ENCODE data around the gene NXT1.
A peak's percentile ranks its signal among the peaks of the same experiment; 100 is the strongest.
"Not testable (repeated sequence)": the region's sequence is repeated elsewhere in the genome, so short reads cannot be mapped to it uniquely, and the experiment has no call there.

Gene NXT1

DNA sequence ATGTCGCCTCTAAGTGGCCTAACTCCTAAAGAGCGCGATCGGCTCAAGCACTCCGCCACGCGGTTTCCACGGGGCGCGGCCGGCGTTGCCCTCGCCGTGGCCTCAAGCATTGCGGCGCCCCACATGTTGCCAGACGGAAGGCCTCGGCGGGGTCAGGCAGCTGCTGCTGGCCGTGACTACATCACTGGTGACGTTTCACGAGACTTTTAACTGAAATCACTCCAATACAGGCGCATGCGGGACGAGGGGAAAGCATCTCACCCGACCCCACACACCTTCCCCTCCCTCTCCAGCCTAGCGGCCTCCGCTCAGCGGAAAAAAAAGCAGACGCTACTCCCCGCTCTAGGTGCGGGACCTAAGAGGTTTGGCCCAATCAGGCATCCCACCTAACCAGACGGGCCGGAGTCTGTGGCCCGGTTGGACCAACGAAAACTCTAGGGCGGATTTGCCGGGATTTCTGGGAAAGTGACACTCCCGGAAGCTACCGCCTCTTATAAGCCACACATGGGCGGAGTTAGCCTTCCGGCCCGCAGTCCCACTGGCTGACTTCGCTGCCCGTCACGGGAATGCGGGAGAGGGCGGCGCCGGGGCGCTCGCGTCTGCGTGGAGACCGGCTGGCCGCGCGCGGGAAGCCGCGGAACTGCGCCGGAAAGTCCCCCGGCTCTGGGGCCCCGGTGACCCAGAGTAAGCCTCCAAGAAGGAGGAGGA, at the start of gene NXT1:
Gene NXT1, plus strand, starts transcription at position 596 of the 708 bp plus-strand sequence. CDS start 3,251 bp downstream, outside the sequence.
- DNase-seq (ENCODE audit: low spot score): peak; percentile 97

DNA sequence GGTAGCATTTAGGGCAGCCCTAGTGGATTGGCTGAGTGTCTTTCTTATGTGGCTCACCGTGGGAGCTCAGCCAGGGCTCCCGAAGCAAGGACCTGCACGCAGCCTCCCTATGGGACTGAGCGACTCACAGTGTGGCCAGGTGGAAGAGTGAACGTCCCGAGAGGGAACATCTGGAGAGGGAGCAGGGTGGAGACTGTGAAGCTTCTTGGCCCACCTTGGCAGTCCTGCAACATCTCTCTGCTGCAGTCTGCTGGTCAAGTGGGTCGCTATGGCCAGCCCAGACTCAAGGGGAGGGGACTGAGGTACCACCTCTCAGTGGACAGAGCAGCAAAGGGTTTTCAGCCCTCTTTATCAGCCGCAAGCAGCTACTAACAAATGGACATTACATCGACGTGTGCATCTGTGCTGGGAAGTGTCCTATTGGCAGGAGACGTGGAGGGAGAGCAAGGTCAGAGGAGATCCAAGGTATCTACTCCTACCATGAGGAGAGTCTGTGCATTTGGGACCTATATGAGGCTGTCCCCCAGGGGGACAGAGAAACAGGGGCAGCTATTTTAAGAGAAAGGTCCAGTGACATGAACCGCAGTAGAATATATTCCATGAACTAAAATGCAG, 49.0 kb upstream of the NXT1 start:
- no peak for DNase-seq (ENCODE audit: low spot score)

DNA sequence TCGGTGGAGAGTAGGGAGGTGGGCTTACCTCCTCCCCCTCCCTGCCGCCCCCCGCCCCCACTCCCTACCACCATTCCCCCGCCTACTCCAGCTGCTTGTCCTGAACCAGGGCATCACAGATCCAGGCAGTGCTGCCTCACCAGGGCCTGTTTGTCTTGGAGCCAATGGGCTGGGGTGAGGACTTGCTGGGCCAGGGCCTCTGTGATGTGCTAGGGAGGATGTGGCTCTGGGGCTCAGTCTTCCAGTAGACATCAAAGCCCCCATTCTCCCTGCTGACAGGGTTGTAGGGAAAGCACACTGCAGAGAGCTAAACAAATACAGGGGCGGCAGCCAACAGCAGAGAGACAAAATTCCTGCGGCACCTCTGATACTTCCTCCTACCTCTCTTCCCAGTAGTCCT, 48.2 kb upstream of the NXT1 start:
- DNase-seq (ENCODE audit: low spot score): no peak

DNA sequence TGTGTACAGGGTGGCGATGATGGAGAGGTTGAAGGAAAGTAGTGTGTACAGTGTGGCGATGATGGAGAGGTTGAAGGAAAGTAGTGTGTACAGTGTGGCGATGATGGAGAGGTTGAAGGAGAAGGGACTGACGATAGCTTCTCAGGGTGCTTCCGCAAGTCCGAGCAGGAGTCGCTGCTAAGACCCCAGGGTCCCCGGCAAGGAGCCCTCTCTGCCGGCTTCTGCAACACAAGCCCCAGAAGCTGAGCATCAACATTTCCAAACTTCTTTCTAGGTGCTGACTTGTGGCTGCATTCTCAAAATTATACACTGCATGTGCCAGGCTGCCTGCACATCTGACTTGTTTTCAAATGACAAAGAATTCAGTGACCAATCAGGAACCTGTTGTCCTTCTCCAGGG, 47.8 kb upstream of the NXT1 start:
- no peak for DNase-seq (ENCODE audit: low spot score)

- DNase-seq (ENCODE audit: low spot score): no peak
These were observed 47.1 kb upstream of the NXT1 start for GRCh38 chr20:23303325-23304102.

DNA sequence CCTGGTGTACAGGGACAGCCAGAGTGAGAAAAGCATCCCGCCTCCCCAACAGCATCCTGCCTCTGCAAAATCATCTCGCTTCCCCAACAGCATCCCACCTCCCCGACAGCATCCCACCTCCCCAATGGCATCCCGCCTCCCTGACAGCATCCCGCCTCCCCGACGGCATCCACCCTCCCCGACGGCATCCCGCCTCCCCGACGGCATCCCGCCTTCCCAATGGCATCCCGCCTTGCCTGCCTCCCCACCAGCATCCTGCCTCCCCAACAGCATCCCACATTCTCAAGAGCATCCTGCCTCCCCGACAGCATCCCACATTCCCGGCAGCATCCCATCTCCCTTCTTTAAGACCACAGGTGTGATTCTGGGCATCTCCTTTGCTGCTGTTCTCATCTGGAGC, 46.0 kb upstream of the NXT1 start:
- DNase-seq (ENCODE audit: low spot score): no peak

DNA sequence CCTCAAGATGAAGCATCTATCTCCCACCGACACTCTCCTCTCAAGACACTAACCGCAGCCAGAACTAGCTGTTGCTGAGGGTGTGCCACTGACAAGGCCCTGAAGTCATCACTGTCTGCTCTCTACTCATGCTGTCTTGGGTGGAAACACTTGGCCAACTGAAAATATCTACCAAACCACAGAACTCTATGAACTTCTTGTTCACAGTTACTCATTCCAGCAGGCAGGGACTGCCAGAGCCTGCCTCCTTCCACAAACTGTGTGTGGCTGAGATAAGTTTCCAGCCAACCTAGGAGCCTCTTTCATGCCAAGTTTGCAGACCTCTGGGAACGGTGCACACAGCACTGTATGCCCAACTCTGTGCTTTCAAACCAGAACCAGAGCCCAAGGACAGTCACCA, 45.5 kb upstream of the NXT1 start:
- no peak for DNase-seq (ENCODE audit: low spot score)

- DNase-seq (ENCODE audit: low spot score): not testable (repeated sequence)
These were observed 43.2 kb upstream of the NXT1 start for GRCh38 chr20:23307393-23307792.

- no peak for DNase-seq (ENCODE audit: low spot score)
These were observed 42.6 kb upstream of the NXT1 start for GRCh38 chr20:23308024-23308423.

DNA sequence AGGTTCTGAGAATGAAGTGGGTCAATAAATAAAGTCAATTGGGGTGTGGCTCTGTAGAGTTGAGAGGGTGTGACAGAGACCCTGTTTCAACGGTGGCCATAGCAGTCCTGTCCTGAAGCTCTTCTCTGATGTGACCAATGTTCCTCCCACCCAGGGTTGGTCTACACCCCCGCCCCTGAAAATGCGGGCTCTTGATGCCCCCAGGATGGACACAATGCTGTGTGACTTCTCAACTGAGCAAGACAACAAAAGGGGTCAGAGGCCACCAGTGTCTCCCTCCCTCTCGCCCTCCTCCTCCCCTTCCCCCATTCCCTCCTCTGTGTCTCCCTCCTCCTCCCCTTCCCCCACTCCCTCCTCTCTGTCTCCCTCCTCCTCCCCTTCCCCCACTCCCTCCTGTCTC, 41.7 kb upstream of the NXT1 start:
- no peak for DNase-seq (ENCODE audit: low spot score)

- DNase-seq (ENCODE audit: low spot score): no peak
These were observed 40.8 kb upstream of the NXT1 start for GRCh38 chr20:23309781-23310180.

- no peak for DNase-seq (ENCODE audit: low spot score)
These were observed 38.6 kb upstream of the NXT1 start for GRCh38 chr20:23311947-23312506.

- no peak for DNase-seq (ENCODE audit: low spot score)
These were observed 37.3 kb upstream of the NXT1 start for GRCh38 chr20:23313271-23313670.

DNA sequence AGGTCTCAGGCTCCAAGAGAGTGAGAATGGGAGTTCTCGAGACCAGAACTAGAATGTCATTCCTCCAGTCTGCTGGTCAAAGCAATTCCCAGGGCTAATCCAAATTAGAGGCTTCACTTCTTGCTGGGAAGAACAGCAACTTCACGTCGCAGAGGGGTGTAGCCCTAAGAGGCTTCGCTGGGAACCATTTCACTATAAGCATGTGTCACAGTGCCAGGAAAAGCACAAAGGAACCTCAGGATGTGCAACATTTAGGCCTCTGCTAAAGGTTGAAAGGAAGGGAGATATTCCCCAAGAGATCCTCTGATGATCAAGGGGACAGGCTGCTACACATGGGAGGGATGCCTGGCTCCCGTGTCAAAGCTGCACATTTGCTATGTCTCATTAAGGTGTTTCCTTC, 35.9 kb upstream of the NXT1 start:
- no peak for DNase-seq (ENCODE audit: low spot score)

- DNase-seq (ENCODE audit: low spot score): no peak
These were observed 35.5 kb upstream of the NXT1 start for GRCh38 chr20:23315099-23315498.

GRCh38 chr20:23316626-23317025, 34.0 kb upstream of the NXT1 start:
- no peak for DNase-seq (ENCODE audit: low spot score)

DNA sequence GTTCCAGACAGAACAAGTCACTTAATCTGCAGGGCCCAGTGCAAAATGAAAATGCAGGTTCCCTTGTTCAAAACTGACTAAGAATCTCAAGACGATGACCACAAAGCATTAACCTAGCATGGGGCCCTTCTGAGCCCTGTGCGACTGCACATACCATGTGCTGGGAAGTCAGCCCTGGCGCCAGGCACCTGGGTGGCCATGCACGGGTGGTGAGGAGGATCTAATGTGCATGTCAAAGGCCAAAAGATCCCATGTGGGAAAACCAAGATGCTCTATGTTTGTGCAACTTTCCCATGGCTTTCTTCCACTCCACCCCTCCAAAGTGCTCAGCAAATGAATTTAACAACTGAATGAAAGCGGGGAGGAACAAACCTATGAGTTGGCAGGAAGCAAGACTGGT, 33.5 kb upstream of the NXT1 start:
- DNase-seq (ENCODE audit: low spot score): no peak

DNA sequence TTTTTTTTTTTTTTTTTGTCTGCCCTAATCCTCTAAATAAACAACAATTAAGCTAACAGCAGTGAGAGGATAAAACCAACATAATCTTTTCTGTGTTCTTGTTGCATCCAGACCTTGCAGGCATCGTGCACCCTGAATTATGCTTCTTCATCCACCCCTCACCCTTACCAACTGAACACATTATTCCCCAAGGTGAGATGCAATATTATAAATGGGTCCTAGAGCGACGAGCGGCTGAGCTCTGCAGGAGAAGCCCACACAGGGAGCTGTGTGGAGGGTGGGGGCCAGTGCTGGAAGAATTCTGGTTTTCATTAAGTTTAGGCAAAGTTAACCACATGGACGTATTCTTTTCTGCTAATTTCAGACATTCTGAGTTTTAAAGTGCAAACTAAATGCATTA, 32.2 kb upstream of the NXT1 start:
- DNase-seq (ENCODE audit: low spot score): no peak

GRCh38 chr20:23320317-23320716, 30.3 kb upstream of the NXT1 start:
- DNase-seq (ENCODE audit: low spot score): peak; percentile 62

GRCh38 chr20:23325107-23325506, 25.5 kb upstream of the NXT1 start:
- DNase-seq (ENCODE audit: low spot score): no peak

DNA sequence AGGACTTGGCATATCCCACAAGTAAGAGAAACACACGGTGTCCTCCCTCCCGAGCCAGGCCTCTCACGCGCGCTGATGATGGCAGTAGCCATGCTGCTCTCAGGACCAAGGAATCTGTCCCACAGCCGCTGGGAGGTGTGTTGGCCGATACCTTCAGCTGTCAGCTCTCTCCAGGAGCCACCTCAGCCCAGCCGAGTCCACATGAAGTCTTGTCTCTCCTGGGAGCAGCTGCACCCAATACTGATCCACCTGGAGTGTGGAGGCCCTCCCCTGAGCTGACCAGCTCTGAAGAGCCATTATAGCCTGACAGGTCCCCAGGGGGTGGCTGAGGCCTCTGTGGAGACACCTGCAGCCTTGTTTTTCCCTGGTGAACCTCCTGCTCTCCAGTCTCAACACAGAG, 23.8 kb upstream of the NXT1 start:
- DNase-seq (ENCODE audit: low spot score): no peak

- DNase-seq (ENCODE audit: low spot score): no peak
These were observed 22.8 kb upstream of the NXT1 start for GRCh38 chr20:23327617-23328333.
